ENCODE data around the gene PCDHGA1.
A peak's percentile ranks its signal among the peaks of the same experiment; 100 is the strongest.

Gene PCDHGA1

DNA sequence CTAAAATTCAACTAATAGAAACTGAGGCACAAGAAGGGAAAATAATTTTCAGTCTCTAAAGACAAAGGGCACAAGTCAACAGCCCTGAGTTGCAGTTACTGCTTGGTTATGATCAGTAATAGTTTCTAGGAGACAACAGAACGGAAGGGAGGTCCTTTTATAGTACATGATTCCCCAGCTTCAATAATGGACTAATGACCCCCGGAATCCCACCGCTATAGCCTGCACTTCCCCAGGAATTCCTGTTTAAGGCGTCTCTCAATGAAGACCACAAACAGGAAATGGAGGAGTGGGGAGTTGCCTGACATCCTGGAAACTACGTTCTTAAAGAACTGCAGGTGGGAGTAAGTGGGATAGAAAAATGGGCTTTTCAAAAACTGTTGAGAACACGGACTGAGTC is 227.8 kb downstream of the PCDHGA1 start:
- no peak for DNase-seq

DNA sequence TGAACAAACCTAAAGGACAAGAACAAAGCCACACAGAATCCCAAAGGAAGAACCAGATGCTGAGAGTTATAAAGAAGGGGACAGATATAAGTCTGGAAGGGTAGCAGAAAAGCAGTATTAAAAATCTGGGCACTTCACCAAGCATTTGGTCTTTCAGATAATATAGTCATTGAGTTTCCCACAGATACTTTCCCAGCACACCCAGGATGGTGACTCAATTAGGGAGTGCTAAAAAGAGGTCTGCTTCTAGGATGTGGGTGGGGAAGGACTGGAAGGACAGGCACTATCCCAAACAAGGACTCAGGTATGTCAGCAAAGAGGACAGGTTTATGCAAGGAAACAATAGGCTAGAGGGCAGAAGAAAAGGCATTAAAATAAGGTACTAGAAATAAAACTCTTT is 229.1 kb downstream of the PCDHGA1 start:
- DNase-seq = no peak

DNA sequence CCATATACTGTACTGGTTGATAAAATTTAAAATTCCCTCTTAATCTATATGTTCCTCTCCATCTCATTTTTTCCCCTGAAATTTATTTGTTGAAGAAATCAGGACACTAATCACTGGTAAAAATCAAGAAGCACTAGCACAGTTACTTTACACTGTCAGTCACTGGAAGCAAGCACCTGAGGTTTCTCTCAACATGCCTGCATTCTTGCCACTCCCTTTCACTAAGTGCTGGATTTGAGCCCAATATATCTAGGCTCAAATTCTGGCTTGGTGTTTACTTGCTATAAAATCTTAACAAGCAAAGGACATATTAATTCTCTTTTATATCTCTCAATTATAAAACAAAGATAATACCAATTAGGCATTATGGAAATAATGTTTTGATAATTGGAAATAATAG is 229.8 kb downstream of the PCDHGA1 start:
- DNase-seq = no peak

DNA sequence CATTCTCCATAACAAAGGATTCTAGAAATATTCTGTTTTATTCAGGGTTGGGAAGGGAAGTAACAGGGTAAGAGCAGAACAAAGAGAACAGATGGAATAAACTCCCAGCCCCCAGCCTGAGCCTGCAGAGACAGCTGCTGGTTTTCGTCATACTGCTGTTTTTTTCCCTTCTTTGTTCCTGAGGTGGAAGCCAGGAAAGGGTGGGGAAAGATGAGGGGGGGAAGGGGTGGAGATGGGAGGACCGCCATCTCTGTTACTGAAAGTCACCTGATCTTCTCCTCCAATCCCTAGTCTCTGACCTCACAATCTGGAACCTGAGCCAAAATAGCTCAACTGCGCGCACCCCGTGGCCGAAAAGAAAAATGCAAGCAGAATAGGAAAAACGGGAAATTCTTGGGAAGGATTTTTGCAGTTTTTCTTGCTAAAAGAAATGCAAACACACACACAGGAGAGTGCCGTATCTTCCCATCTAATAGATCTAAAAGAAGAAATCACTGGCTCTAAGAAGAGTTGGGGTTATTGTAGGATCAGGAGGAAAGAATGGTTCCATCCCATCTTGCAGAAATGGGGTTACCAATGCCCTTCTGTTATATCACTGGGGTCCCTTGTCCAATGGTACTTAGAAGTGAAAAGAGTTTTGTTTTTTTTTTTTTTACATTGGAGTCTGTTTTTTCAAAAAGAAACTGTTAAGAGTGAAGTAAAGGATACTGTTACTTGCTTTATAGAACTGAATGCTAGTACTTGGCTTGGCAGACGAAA is 230.6 kb downstream of the PCDHGA1 start:
- DNase-seq = peak; percentile 66

Measured in suppressor macrophage treated with lipopolysaccharide for 4 hours (primary cell).